ENCODE measurements around the gene WDR36. TPM values are rescaled to one million over a fixed set of nuclear protein-coding genes. Genes with fewer than 3 reads are reported as not detected.

Gene WDR36
- total RNA-seq, 2 experiments from 2014 or later = 43.5 to 44.1 TPM

GRCh38 chr5:111072949-111073682, 19.0 kb upstream of the WDR36 start:
- ChIA-PET POLR2A (no interaction called here), CTCF (no interaction called here)
- intact Hi-C loops (cut with micrococcal nuclease) = no loop called here
- Mint-ChIP-seq H3K27ac (no peak overlapping the region), H3K4me1 (ENCODE audit: low read depth) (peaks cover 32% of the 10 kb centered on the region), H3K36me3 (no peaks in the 10 kb centered on the region), H3K27me3 (peaks cover 71% of the 10 kb centered on the region), H3K9me3 (no peaks in the 10 kb centered on the region), H3K4me3 (peak overlapping the region; percentile 85)
- peak; percentile 71 for DNase-seq

- intact Hi-C loops (cut with micrococcal nuclease) = no loop called here
- Mint-ChIP-seq H3K36me3 (no peaks in the 10 kb centered on the region), H3K27me3 (peaks cover 63% of the 10 kb centered on the region), H3K9me3 (no peaks in the 10 kb centered on the region), H3K4me3 (no peak overlapping the region), H3K4me1 (ENCODE audit: low read depth) (peaks cover 32% of the 10 kb centered on the region), H3K27ac (no peak overlapping the region)
- ChIA-PET POLR2A (no interaction called here), CTCF (no interaction called here)
- no peak for DNase-seq
These were observed 17.9 kb upstream of the WDR36 start for GRCh38 chr5:111074244-111074643.

GRCh38 chr5:111075520-111075919, 16.6 kb upstream of the WDR36 start:
- ChIA-PET CTCF (no interaction called here), POLR2A (no interaction called here)
- Mint-ChIP-seq H3K4me3 (no peak overlapping the region), H3K27me3 (peaks cover 52% of the 10 kb centered on the region), H3K4me1 (ENCODE audit: low read depth) (peaks cover 28% of the 10 kb centered on the region), H3K36me3 (no peaks in the 10 kb centered on the region), H3K27ac (no peak overlapping the region), H3K9me3 (no peaks in the 10 kb centered on the region)
- intact Hi-C loops (cut with micrococcal nuclease) = no loop called here
- DNase-seq = no peak

- Mint-ChIP-seq H3K4me1 (ENCODE audit: low read depth) (peaks cover 23% of the 10 kb centered on the region), H3K36me3 (no peaks in the 10 kb centered on the region), H3K27me3 (peaks cover 47% of the 10 kb centered on the region), H3K27ac (no peak overlapping the region), H3K4me3 (no peak overlapping the region), H3K9me3 (no peaks in the 10 kb centered on the region)
- ChIA-PET POLR2A (no interaction called here), CTCF (no interaction called here)
- DNase-seq = no peak
- intact Hi-C loops (cut with micrococcal nuclease) = no loop called here
These were observed 16.1 kb upstream of the WDR36 start for GRCh38 chr5:111076091-111076490.

GRCh38 chr5:111077678-111078077, 14.5 kb upstream of the WDR36 start:
- H3K27me3 Mint-ChIP-seq = peaks cover 36% of the 10 kb centered on the region
- no peaks in the 10 kb centered on the region for H3K36me3 Mint-ChIP-seq

GRCh38 chr5:111079846-111080245, 12.3 kb upstream of the WDR36 start:
- Mint-ChIP-seq H3K9me3 (no peaks in the 10 kb centered on the region), H3K36me3 (no peaks in the 10 kb centered on the region), H3K27ac (no peak overlapping the region), H3K27me3 (peaks cover 21% of the 10 kb centered on the region), H3K4me1 (ENCODE audit: low read depth) (peaks cover 5% of the 10 kb centered on the region), H3K4me3 (no peak overlapping the region)
- no peak for DNase-seq
- intact Hi-C loops (cut with micrococcal nuclease) = no loop called here
- CTCF ChIA-PET = no interaction called here
- POLR2A ChIA-PET = interaction anchor here (1.2 kb wide), 1 partner anchor 12 kb away, joined by 3 read pairs; the partner anchor contains the start of gene WDR36

More at GRCh38 chr5:111077678-111078077, 14.5 kb upstream of the WDR36 start:
- Mint-ChIP-seq H3K4me1 (ENCODE audit: low read depth) (peaks cover 19% of the 10 kb centered on the region), H3K9me3 (no peaks in the 10 kb centered on the region), H3K27ac (no peak overlapping the region), H3K4me3 (no peak overlapping the region)
- ChIA-PET CTCF (no interaction called here), POLR2A (no interaction called here)
- intact Hi-C loops (cut with micrococcal nuclease) = no loop called here
- no peak for DNase-seq

GRCh38 chr5:111083323-111083722, 8.8 kb upstream of the WDR36 start:
- Mint-ChIP-seq H3K27ac (no peak overlapping the region), H3K4me3 (no peak overlapping the region), H3K4me1 (ENCODE audit: low read depth) (no peaks in the 10 kb centered on the region), H3K9me3 (no peaks in the 10 kb centered on the region), H3K36me3 (no peaks in the 10 kb centered on the region), H3K27me3 (peaks cover 10% of the 10 kb centered on the region)
- CTCF ChIA-PET = no interaction called here
- intact Hi-C loops (cut with micrococcal nuclease) = no loop called here
- no peak for DNase-seq
- POLR2A ChIA-PET = no interaction called here

GRCh38 chr5:111095982-111096381, 3.8 kb downstream of the WDR36 start:
- no peak overlapping the region for H3K4me3 Mint-ChIP-seq
- ChIA-PET POLR2A (no interaction called here), CTCF (no interaction called here)
- DNase-seq = no peak
- no peaks in the 10 kb centered on the region for H3K27me3 Mint-ChIP-seq
- H3K27ac Mint-ChIP-seq = no peak overlapping the region
- H3K36me3 Mint-ChIP-seq = peaks cover 31% of the 10 kb centered on the region
- H3K9me3 Mint-ChIP-seq = no peaks in the 10 kb centered on the region
- peaks cover 44% of the 10 kb centered on the region for H3K4me1 Mint-ChIP-seq (ENCODE audit: low read depth)
- intact Hi-C loops (cut with micrococcal nuclease) = loop anchor here (2.0 kb wide), 1 partner anchor 15 kb away; no protein-coding TSS in a partner anchor

GRCh38 chr5:111099058-111099778, 7.1 kb downstream of the WDR36 start:
- ChIA-PET CTCF (no interaction called here), POLR2A (no interaction called here)
- peaks cover 23% of the 10 kb centered on the region for H3K4me1 Mint-ChIP-seq (ENCODE audit: low read depth)
- H3K36me3 Mint-ChIP-seq = peaks cover 52% of the 10 kb centered on the region
- intact Hi-C loops (cut with micrococcal nuclease) = no loop called here
- DNase-seq = no peak
- H3K9me3 Mint-ChIP-seq = no peaks in the 10 kb centered on the region
- no peak overlapping the region for H3K27ac Mint-ChIP-seq
- H3K4me3 Mint-ChIP-seq = no peak overlapping the region
- no peaks in the 10 kb centered on the region for H3K27me3 Mint-ChIP-seq

- ChIA-PET POLR2A (no interaction called here), CTCF (interaction anchor here (1.4 kb wide), 1 partner anchor 172 kb away, joined by 4 read pairs; no protein-coding TSS in a partner anchor)
- no peaks in the 10 kb centered on the region for H3K9me3 Mint-ChIP-seq
- no peaks in the 10 kb centered on the region for H3K27me3 Mint-ChIP-seq
- peaks cover 3% of the 10 kb centered on the region for H3K4me1 Mint-ChIP-seq (ENCODE audit: low read depth)
- H3K4me3 Mint-ChIP-seq = no peak overlapping the region
- no peak overlapping the region for H3K27ac Mint-ChIP-seq
- DNase-seq = no peak
- H3K36me3 Mint-ChIP-seq = peaks cover 50% of the 10 kb centered on the region
- intact Hi-C loops (cut with micrococcal nuclease) = no loop called here
These were observed 14.3 kb downstream of the WDR36 start for GRCh38 chr5:111106320-111106948.

- Mint-ChIP-seq H3K4me3 (no peak overlapping the region), H3K27ac (no peak overlapping the region), H3K36me3 (peaks cover 54% of the 10 kb centered on the region), H3K27me3 (no peaks in the 10 kb centered on the region), H3K4me1 (ENCODE audit: low read depth) (peaks cover 3% of the 10 kb centered on the region), H3K9me3 (no peaks in the 10 kb centered on the region)
- ChIA-PET CTCF (interaction anchor here (0.6 to 1.4 kb wide), 2 partner anchors 171 to 263 kb away, joined by 3 to 4 read pairs; no protein-coding TSS in a partner anchor), POLR2A (no interaction called here)
- DNase-seq = no peak
- intact Hi-C loops (cut with micrococcal nuclease) = no loop called here
These were observed 15.2 kb downstream of the WDR36 start for GRCh38 chr5:111107371-111107770.

GRCh38 chr5:111111956-111112355, 19.8 kb downstream of the WDR36 start:
- Mint-ChIP-seq H3K27me3 (no peaks in the 10 kb centered on the region), H3K36me3 (peaks cover 40% of the 10 kb centered on the region), H3K9me3 (no peaks in the 10 kb centered on the region), H3K4me3 (no peak overlapping the region), H3K4me1 (ENCODE audit: low read depth) (peaks cover under 1% of the 10 kb centered on the region), H3K27ac (no peak overlapping the region)
- POLR2A ChIA-PET = no interaction called here
- CTCF ChIA-PET = no interaction called here
- DNase-seq = no peak
- intact Hi-C loops (cut with micrococcal nuclease) = loop anchor here (2.0 kb wide), 1 partner anchor 17 kb away; no protein-coding TSS in a partner anchor
